Measurements from ENCODE around the gene THBS2.
"Not testable (repeated sequence)": the region's sequence is repeated elsewhere in the genome, so short reads cannot be mapped to it uniquely, and the experiment has no call there.

Gene THBS2

GRCh38 chr6:169253337-169254238 is at the start of gene THBS2:
Gene THBS2, minus strand, starts transcription at chr6:169253846. Its CDS starts 3,062 bp downstream, at chr6:169250784.
- DNase-seq (ENCODE audit: low read depth, low spot score): peak; percentile 75
- POLR2A ChIA-PET: interaction anchor here (1.1 to 1.8 kb wide), 4 partner anchors 12 to 183 kb away, joined by 3 to 6 read pairs (median 4); no protein-coding TSS in a partner anchor
- CTCF ChIA-PET: interaction anchor here (0.9 kb wide), 1 partner anchor 295 kb away, joined by 3 read pairs; no protein-coding TSS in a partner anchor
- no peak for TF ChIP-seq CTCF (IDR thresholded peaks at IDR 0.05; ENCODE audit: insufficient read depth, low read length, missing control alignments)
- H3K4me3 ChIP-seq (ENCODE audit: low read depth, low read length): peak within 1 kb of the TSS; percentile 76

GRCh38 chr6:169302716-169303115 is 49.1 kb upstream of the THBS2 start:
- no peak overlapping the region for H3K4me3 ChIP-seq (ENCODE audit: low read depth, low read length)
- POLR2A ChIA-PET: no interaction called here
- no peak for DNase-seq (ENCODE audit: low read depth, low spot score)
- no peak for TF ChIP-seq CTCF (IDR thresholded peaks at IDR 0.05; ENCODE audit: insufficient read depth, low read length, missing control alignments)
- CTCF ChIA-PET: no interaction called here

GRCh38 chr6:169302255-169302654 is 48.6 kb upstream of the THBS2 start:
- ChIA-PET POLR2A (no interaction called here), CTCF (interaction anchor here (1.2 kb wide), 1 partner anchor 11 kb away, joined by 3 read pairs; no protein-coding TSS in a partner anchor)
- H3K4me3 ChIP-seq (ENCODE audit: low read depth, low read length): no peak overlapping the region
- no peak for DNase-seq (ENCODE audit: low read depth, low spot score)
- no peak for TF ChIP-seq CTCF (IDR thresholded peaks at IDR 0.05; ENCODE audit: insufficient read depth, low read length, missing control alignments)

GRCh38 chr6:169300916-169301315 is 47.3 kb upstream of the THBS2 start:
- no peak for TF ChIP-seq CTCF (IDR thresholded peaks at IDR 0.05; ENCODE audit: insufficient read depth, low read length, missing control alignments)
- ChIA-PET POLR2A (no interaction called here), CTCF (interaction anchor here (1.0 to 1.2 kb wide), 2 partner anchors 9 to 10 kb away, joined by 3 read pairs; no protein-coding TSS in a partner anchor)
- no peak for DNase-seq (ENCODE audit: low read depth, low spot score)
- H3K4me3 ChIP-seq (ENCODE audit: low read depth, low read length): no peak overlapping the region

GRCh38 chr6:169298626-169299025 is 45.0 kb upstream of the THBS2 start:
- CTCF ChIA-PET; POLR2A ChIA-PET; DNase-seq (ENCODE audit: low read depth, low spot score): not testable (repeated sequence)

GRCh38 chr6:169296622-169297021 is 43.0 kb upstream of the THBS2 start:
- TF ChIP-seq CTCF (IDR thresholded peaks at IDR 0.05; ENCODE audit: insufficient read depth, low read length, missing control alignments): no peak
- H3K4me3 ChIP-seq (ENCODE audit: low read depth, low read length): no peak overlapping the region
- no peak for DNase-seq (ENCODE audit: low read depth, low spot score)
- POLR2A ChIA-PET: no interaction called here
- CTCF ChIA-PET: no interaction called here

More at GRCh38 chr6:169298626-169299025, 45.0 kb upstream of the THBS2 start:
- not testable (repeated sequence) for H3K4me3 ChIP-seq (ENCODE audit: low read depth, low read length)

All from AG04449 (cell line).